Panc1 (cell line): ENCODE measurements around the gene ACAT2. TPM values are rescaled to one million over a fixed set of nuclear protein-coding genes. Genes with fewer than 3 reads are reported as not detected.

ENCODE experiments used
- ATAC-seq: fragments of 200-7000 bp; cut with Tn5 transposase; 2 replicates; pipeline ENCODE4 v1.9.1; 2020; ENCODE audit warnings: mild to moderate bottlenecking, moderate library complexity
- BruUV-seq: library from RNA; stranded (reverse); fragments of 400-500 nt; replicated peaks from 2 replicates; lab custom pipeline; 2021; lab: Mats Ljungman, UMichigan
- CTCF ChIA-PET: fragments of 300-600 bp; sonication (Branson Sonifier 250); formaldehyde crosslinking; loops from one replicate; lab custom pipeline; 2022; ENCODE audit warnings: antibody characterized with exemption; lab: Charles Lee
- POLR2A ChIA-PET: fragments of 300-600 bp; sonication (Branson Sonifier 250); formaldehyde crosslinking; loops from one replicate; lab custom pipeline; 2022; ENCODE audit warnings: antibody characterized with exemption; lab: Charles Lee
- DNase-seq: peaks from one replicate; pipeline ENCODE4 v3.0.0-alpha.2; 2010; ENCODE audit warnings: low read depth, low spot score
- H3K27ac ChIP-seq: 2 replicates; pipeline ENCODE4 v1.5.1; 2011; ENCODE audit warnings: mild to moderate bottlenecking, low read length, inconsistent platforms
- H3K27me3 ChIP-seq: fragments of 200-500 bp; sonication (Bioruptor generic); 2 replicates; pipeline ENCODE4 v1.6.0; 2014; ENCODE audit warnings: low read length, inconsistent platforms; ENCODE audit not compliant: control insufficient read depth, insufficient read depth
- H3K36me3 ChIP-seq: fragments of 200-500 bp; sonication (Bioruptor generic); 2 replicates; pipeline ENCODE4 v1.5.1; 2014; ENCODE audit warnings: inconsistent platforms, mild to moderate bottlenecking, low read length, moderate library complexity; ENCODE audit not compliant: control insufficient read depth, insufficient read depth
- H3K4me1 ChIP-seq: 2 replicates; pipeline ENCODE4 v1.5.1; 2011; ENCODE audit warnings: inconsistent platforms, mild to moderate bottlenecking, low read length, moderate library complexity; ENCODE audit not compliant: control insufficient read depth, insufficient read depth
- H3K4me3 ChIP-seq, 2 experiments: 2 replicates each; pipeline ENCODE4 v1.5.1; 2011 to 2012; ENCODE audit warnings: low read depth in 2 of 2, low read length in 2 of 2, mild to moderate bottlenecking in 2 of 2, inconsistent platforms in 1 of 2, moderate library complexity in 1 of 2
- H3K9me3 ChIP-seq: fragments of 200-500 bp; sonication (Bioruptor generic); 2 replicates; pipeline ENCODE4 v1.5.1; 2014; ENCODE audit warnings: low read depth, mild to moderate bottlenecking, inconsistent platforms, low read length, moderate library complexity; ENCODE audit not compliant: control insufficient read depth, insufficient read depth
- POLR2AphosphoS5 ChIP-seq: IDR thresholded peaks from 2 replicates; pipeline ENCODE4 v1.6.1; 2012; ENCODE audit warnings: mild to moderate bottlenecking, low read depth, low read length, moderate library complexity
- REST ChIP-seq, 2 experiments: IDR thresholded peaks; 2 replicates each; pipeline ENCODE4 v1.6.1; 2011 to 2012; ENCODE audit warnings: low read depth in 2 of 2, control low read depth in 1 of 2, low read length in 1 of 2, mild to moderate bottlenecking in 1 of 2, moderate library complexity in 1 of 2; ENCODE audit not compliant: insufficient read depth in 1 of 2
- SIN3A ChIP-seq: IDR thresholded peaks from 2 replicates; pipeline ENCODE4 v1.6.1; 2012; ENCODE audit warnings: low read depth, mild to moderate bottlenecking, low read length, moderate library complexity, borderline replicate concordance; ENCODE audit not compliant: insufficient read depth
- TCF7L2 ChIP-seq: IDR thresholded peaks from 2 replicates; pipeline ENCODE4 v1.6.1; 2011; ENCODE audit warnings: mild to moderate bottlenecking, low read depth, low read length, inconsistent platforms
- in situ Hi-C: cut with HindIII; loops from 2 replicates; pipeline ENCODE4 v1.10.0; 2016; ENCODE audit warnings: low sequenced_read_pairs, low pct_unique_long_range_greater_than_20kb
- intact Hi-C: fragments of 100-400 bp; cut with micrococcal nuclease; formaldehyde crosslinking; loops from one replicate; pipeline ENCODE4 v1.10.0; 2022; ENCODE audit not compliant: unreplicated experiment
- total RNA-seq: library from RNA; stranded (reverse); gene quantifications from one replicate; pipeline ENCODE4 v1.2.1, GENCODE V29; 2021; ENCODE audit not compliant: unreplicated experiment
- TF ChIP-seq, protein P1 (sequence below): fragments of 450-650 bp; IDR thresholded peaks from 2 replicates; pipeline ENCODE4 v1.5.1; 2017; ENCODE audit warnings: mild to moderate bottlenecking

ACAT2 gene
- total RNA-seq, 1 experiment from 2014 or later, result 112 TPM

DNA sequence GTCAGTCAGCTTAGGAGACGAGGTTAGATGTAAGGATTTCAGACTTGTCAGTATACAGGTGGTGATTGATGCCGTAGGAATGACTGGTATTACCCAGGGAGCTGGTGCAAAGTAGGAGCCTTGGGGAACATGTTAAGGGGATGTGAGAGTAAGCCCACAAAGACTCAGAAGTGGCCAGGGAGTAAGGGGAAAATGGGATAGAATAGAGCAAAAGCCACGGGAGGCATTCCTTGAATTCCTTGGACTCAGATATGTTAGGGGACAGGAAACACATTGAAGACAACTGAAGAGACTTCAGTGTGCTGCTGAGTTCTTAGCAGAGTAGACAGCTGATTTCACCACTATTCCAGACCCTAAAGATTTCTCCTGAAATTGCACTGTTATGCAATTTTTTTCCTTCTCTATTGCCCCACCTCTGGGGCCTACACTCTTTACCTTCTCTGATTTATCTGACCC lies 1.2 kb upstream of the ACAT2 start:
- intact Hi-C loops, result no loop called here
- in situ Hi-C loops, result no loop called here
- H3K27ac ChIP-seq, result peak overlapping the region; percentile 94
- ATAC-seq, result 0 out of 2 replicates have a peak, but pooled peaks have one; percentile 20
- H3K9me3 ChIP-seq, result no peaks in the 10 kb centered on the region
- BruUV-seq, result TSS peak; percentile 92
- CTCF ChIA-PET, result interaction anchor here (0.6 kb wide), 1 partner anchor 695 kb away, joined by 3 read pairs; no protein-coding TSS in a partner anchor
- peak overlapping the region; percentile 71 to 91; a peak in 3 of 4 replicates for H3K4me3 ChIP-seq
- H3K27me3 ChIP-seq, result no peaks in the 10 kb centered on the region
- POLR2A ChIA-PET, result no interaction called here
- TF ChIP-seq, protein P1, sequence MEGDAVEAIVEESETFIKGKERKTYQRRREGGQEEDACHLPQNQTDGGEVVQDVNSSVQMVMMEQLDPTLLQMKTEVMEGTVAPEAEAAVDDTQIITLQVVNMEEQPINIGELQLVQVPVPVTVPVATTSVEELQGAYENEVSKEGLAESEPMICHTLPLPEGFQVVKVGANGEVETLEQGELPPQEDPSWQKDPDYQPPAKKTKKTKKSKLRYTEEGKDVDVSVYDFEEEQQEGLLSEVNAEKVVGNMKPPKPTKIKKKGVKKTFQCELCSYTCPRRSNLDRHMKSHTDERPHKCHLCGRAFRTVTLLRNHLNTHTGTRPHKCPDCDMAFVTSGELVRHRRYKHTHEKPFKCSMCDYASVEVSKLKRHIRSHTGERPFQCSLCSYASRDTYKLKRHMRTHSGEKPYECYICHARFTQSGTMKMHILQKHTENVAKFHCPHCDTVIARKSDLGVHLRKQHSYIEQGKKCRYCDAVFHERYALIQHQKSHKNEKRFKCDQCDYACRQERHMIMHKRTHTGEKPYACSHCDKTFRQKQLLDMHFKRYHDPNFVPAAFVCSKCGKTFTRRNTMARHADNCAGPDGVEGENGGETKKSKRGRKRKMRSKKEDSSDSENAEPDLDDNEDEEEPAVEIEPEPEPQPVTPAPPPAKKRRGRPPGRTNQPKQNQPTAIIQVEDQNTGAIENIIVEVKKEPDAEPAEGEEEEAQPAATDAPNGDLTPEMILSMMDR, result no peak
- 0 out of 2 replicates have a peak, but pooled peaks have one; percentile 52 for TF ChIP-seq POLR2AphosphoS5
- peaks cover 23% of the 10 kb centered on the region for H3K4me1 ChIP-seq
- H3K36me3 ChIP-seq, result peaks cover 12% of the 10 kb centered on the region
- DNase-seq, result no peak

- intact Hi-C loops (no loop called here), in situ Hi-C loops (no loop called here)
- ChIA-PET CTCF (no interaction called here), POLR2A (no interaction called here)
- BruUV-seq, result no TSS peak
- ATAC-seq (peak; percentile 3; the same call in 1 of the 2 replicates), DNase-seq (no peak)
- H3K27ac ChIP-seq, result peak overlapping the region; percentile 94
- H3K27me3 ChIP-seq, result no peaks in the 10 kb centered on the region
- H3K9me3 ChIP-seq, result no peaks in the 10 kb centered on the region
- peak overlapping the region; percentile 71 to 91 for H3K4me3 ChIP-seq
- no peak for TF ChIP-seq TCF7L2
- TF ChIP-seq, protein P1, result no peak
- TF ChIP-seq REST (IDR thresholded peaks at IDR 0.05; ENCODE audit: insufficient read depth in 1 of 2, low read depth in 2 of 2, low read length in 1 of 2), result no peak
- no peak for TF ChIP-seq POLR2AphosphoS5
- no peak for TF ChIP-seq SIN3A
- H3K4me1 ChIP-seq, result peaks cover 23% of the 10 kb centered on the region
- H3K36me3 ChIP-seq, result peaks cover 10% of the 10 kb centered on the region
Observed at GRCh38 chr6:159761129-159761872, 544 bp upstream of the ACAT2 start.
